Hematopoietic multipotent progenitor cell treated with erythropoietin and hydrocortisone succinate and interleukin-3 and kit ligand, for 17 days (in vitro differentiated cells): ENCODE measurements around the gene PIP5K1C.
"Not testable (repeated sequence)": the region's sequence is repeated elsewhere in the genome, so short reads cannot be mapped to it uniquely, and the experiment has no call there.

Source experiments
- DNase-seq: peaks from one replicate; pipeline ENCODE4 v3.0.0-alpha.2; 2015; ENCODE audit warnings: low spot score

The PIP5K1C gene

GRCh38 chr19:3661284-3662238 is 38.7 kb downstream of the PIP5K1C start:
- no peak for DNase-seq

- DNase-seq: no peak
Observed at GRCh38 chr19:3660493-3661219, 39.6 kb downstream of the PIP5K1C start.

- no peak for DNase-seq
Observed at GRCh38 chr19:3659746-3660112, 40.5 kb downstream of the PIP5K1C start.

GRCh38 chr19:3658870-3659745 is 41.2 kb downstream of the PIP5K1C start:
- DNase-seq: no peak

- DNase-seq: no peak
Observed at GRCh38 chr19:3658004-3658869, 42.0 kb downstream of the PIP5K1C start.

GRCh38 chr19:3657395-3657769 is 42.9 kb downstream of the PIP5K1C start:
- DNase-seq: no peak

GRCh38 chr19:3656747-3657394 is 43.4 kb downstream of the PIP5K1C start:
- DNase-seq: no peak

- no peak for DNase-seq
Observed at GRCh38 chr19:3656073-3656746, 44.1 kb downstream of the PIP5K1C start.

GRCh38 chr19:3655402-3656072 is 44.7 kb downstream of the PIP5K1C start:
- no peak for DNase-seq

- no peak for DNase-seq
Observed at GRCh38 chr19:3653865-3654513, 46.3 kb downstream of the PIP5K1C start.

GRCh38 chr19:3653081-3653795 is 47.0 kb downstream of the PIP5K1C start:
- no peak for DNase-seq

- DNase-seq: no peak
Observed at GRCh38 chr19:3652422-3652821, 47.8 kb downstream of the PIP5K1C start.

- no peak for DNase-seq
Observed at GRCh38 chr19:3651684-3652083, 48.6 kb downstream of the PIP5K1C start.

GRCh38 chr19:3649888-3650287 is 50.4 kb downstream of the PIP5K1C start:
- DNase-seq: no peak

- DNase-seq: no peak
Observed at GRCh38 chr19:3648037-3648905, 52.0 kb downstream of the PIP5K1C start.

GRCh38 chr19:3647102-3647501 is 53.2 kb downstream of the PIP5K1C start:
- not testable (repeated sequence) for DNase-seq

GRCh38 chr19:3646336-3647092 is 53.8 kb downstream of the PIP5K1C start:
- no peak for DNase-seq
